ENCODE data around the gene LIPC. TPM values are rescaled to one million over a fixed set of nuclear protein-coding genes. Genes with fewer than 3 reads are reported as not detected.

Gene LIPC
- total RNA-seq, 1 experiment from 2014 or later, result not detected

- H3K4me1 ChIP-seq (ENCODE audit: control insufficient read depth in 1 of 2, insufficient read depth in 2 of 2, low read length in 2 of 2), result peaks cover 4 to 13% of the 10 kb centered on the region in 2 experiments
- no peak overlapping the region for H2AFZ ChIP-seq (ENCODE audit: low read depth, low read length, poor library complexity, severe bottlenecking)
- no peak overlapping the region for H3K4me3 ChIP-seq (replicated peaks in 1 of 2; ENCODE audit: low read depth in 1 of 2, low read length in 2 of 2)
- intact Hi-C loops (cut with micrococcal nuclease), result no loop called here
- ChIA-PET RAD21 (ENCODE audit: low non-redundant PET in 1 of 2, low total read pairs in 2 of 2, uncharacterized antibody in 2 of 2, unreplicated experiment in 2 of 2) (no interaction called here), POLR2A (no interaction called here), CTCF (no interaction called here)
- no peaks in the 10 kb centered on the region for H3K79me2 ChIP-seq (ENCODE audit: insufficient read depth, low read length)
- DNase-seq (ENCODE audit: low read depth, low spot score) (no peak), ATAC-seq (no peak)
- no peaks in the 10 kb centered on the region for H3K9me2 ChIP-seq (ENCODE audit: insufficient read depth)
- no peaks in the 10 kb centered on the region for H3K9me3 ChIP-seq (ENCODE audit: control insufficient read depth in 1 of 2, insufficient read depth in 1 of 2, low read depth in 1 of 2, low read length in 2 of 2)
- H3K36me3 ChIP-seq (ENCODE audit: control insufficient read depth in 1 of 2, insufficient read depth in 2 of 2, low read length in 2 of 2), result no peaks in the 10 kb centered on the region
- TF ChIP-seq ELF1 (IDR thresholded peaks at IDR 0.05; ENCODE audit: borderline replicate concordance, low read depth) (no peak), EZH2phosphoT487 (IDR thresholded peaks at IDR 0.05; ENCODE audit: borderline replicate concordance) (no peak), CEBPB (IDR thresholded peaks at IDR 0.05; ENCODE audit: low read depth) (no peak)
- BruUV-seq (replicated peaks), result no TSS peak
- no peaks in the 10 kb centered on the region for H4K20me1 ChIP-seq (ENCODE audit: insufficient read depth)
- no peak overlapping the region for H3K4me2 ChIP-seq (ENCODE audit: low read length)
- no peak overlapping the region for H3K27ac ChIP-seq (ENCODE audit: low read depth, low read length)
- H3K9ac ChIP-seq (ENCODE audit: low read length), result no peak overlapping the region
- H3K27me3 ChIP-seq (ENCODE audit: insufficient read depth, low read length), result no peaks in the 10 kb centered on the region
Measured at GRCh38 chr15:58552505-58553364, 120.9 kb downstream of the LIPC start.

- no TSS peak for BruUV-seq (replicated peaks)
- Histone ChIP-seq H3K36me3 (ENCODE audit: control insufficient read depth in 1 of 2, insufficient read depth in 2 of 2, low read length in 2 of 2) (no peaks in the 10 kb centered on the region), H3K9me2 (ENCODE audit: insufficient read depth) (no peaks in the 10 kb centered on the region), H3K4me3 (replicated peaks in 1 of 2; ENCODE audit: low read depth in 1 of 2, low read length in 2 of 2) (no peak overlapping the region), H3K4me2 (ENCODE audit: low read length) (no peak overlapping the region), H3K27me3 (ENCODE audit: insufficient read depth, low read length) (no peaks in the 10 kb centered on the region), H3K79me2 (ENCODE audit: insufficient read depth, low read length) (no peaks in the 10 kb centered on the region), H2AFZ (ENCODE audit: low read depth, low read length, poor library complexity, severe bottlenecking) (no peak overlapping the region), H3K9ac (ENCODE audit: low read length) (no peak overlapping the region), H3K4me1 (ENCODE audit: control insufficient read depth in 1 of 2, insufficient read depth in 2 of 2, low read length in 2 of 2) (peaks cover 2 to 7% of the 10 kb centered on the region in 2 experiments; a peak in 2 of 4 replicates), H4K20me1 (ENCODE audit: insufficient read depth) (no peaks in the 10 kb centered on the region), H3K27ac (ENCODE audit: low read depth, low read length) (no peak overlapping the region), H3K9me3 (ENCODE audit: control insufficient read depth in 1 of 2, insufficient read depth in 1 of 2, low read depth in 1 of 2, low read length in 2 of 2) (no peaks in the 10 kb centered on the region)
- ChIA-PET CTCF (no interaction called here), RAD21 (ENCODE audit: low non-redundant PET in 1 of 2, low total read pairs in 2 of 2, uncharacterized antibody in 2 of 2, unreplicated experiment in 2 of 2) (no interaction called here), POLR2A (no interaction called here)
- no peak for TF ChIP-seq MAX (IDR thresholded peaks at IDR 0.05)
- TF ChIP-seq EZH2phosphoT487 (IDR thresholded peaks at IDR 0.05; ENCODE audit: borderline replicate concordance), result no peak
- TF ChIP-seq ZFX (IDR thresholded peaks at IDR 0.05), result no peak
- no peak for TF ChIP-seq RAD21 (IDR thresholded peaks at IDR 0.05; ENCODE audit: low read depth)
- TF ChIP-seq SRF (IDR thresholded peaks at IDR 0.05; ENCODE audit: low read depth), result no peak
- no peak for TF ChIP-seq ZBTB33 (IDR thresholded peaks at IDR 0.05; ENCODE audit: extremely low read depth, insufficient replicate concordance, low read length)
- no peak for TF ChIP-seq REST (IDR thresholded peaks at IDR 0.05; ENCODE audit: low read depth)
- no peak for TF ChIP-seq FOSL1 (IDR thresholded peaks at IDR 0.05; ENCODE audit: low read depth)
- TF ChIP-seq JUND (IDR thresholded peaks at IDR 0.05), result no peak
- no peak for TF ChIP-seq ELF1 (IDR thresholded peaks at IDR 0.05; ENCODE audit: borderline replicate concordance, low read depth)
- TF ChIP-seq SP1 (IDR thresholded peaks at IDR 0.05; ENCODE audit: low read depth), result no peak
- no peak for TF ChIP-seq CEBPB (IDR thresholded peaks at IDR 0.05; ENCODE audit: low read depth)
- no peak for TF ChIP-seq POLR2AphosphoS5 (IDR thresholded peaks at IDR 0.05; ENCODE audit: low read depth, low read length)
- ATAC-seq, result no peak
- DNase-seq (ENCODE audit: low read depth, low spot score), result no peak
- intact Hi-C loops (cut with micrococcal nuclease), result no loop called here
Measured at GRCh38 chr15:58553365-58553918, 121.7 kb downstream of the LIPC start.
